Measurements from ENCODE around the gene GBF1.

DNA sequence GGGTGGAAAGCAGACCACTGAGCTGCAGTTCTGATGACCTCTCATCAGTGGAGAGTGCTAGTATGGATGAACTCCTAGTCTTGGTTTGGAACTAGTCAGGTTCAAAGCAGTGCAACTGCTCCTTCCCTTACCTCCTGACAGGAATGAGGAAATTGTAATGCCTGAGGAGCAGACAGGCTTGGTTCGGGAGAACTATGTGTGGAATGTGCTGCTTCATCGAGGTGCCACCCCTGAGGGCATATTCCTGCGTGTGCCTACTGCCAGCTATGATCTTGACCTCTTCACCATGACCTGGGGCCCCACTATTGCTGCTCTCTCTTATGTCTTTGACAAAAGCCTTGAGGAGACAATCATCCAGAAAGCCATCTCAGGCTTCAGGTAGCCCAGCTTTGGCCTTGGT is 122.7 kb downstream of the GBF1 start:
- TF ChIP-seq, protein P1, sequence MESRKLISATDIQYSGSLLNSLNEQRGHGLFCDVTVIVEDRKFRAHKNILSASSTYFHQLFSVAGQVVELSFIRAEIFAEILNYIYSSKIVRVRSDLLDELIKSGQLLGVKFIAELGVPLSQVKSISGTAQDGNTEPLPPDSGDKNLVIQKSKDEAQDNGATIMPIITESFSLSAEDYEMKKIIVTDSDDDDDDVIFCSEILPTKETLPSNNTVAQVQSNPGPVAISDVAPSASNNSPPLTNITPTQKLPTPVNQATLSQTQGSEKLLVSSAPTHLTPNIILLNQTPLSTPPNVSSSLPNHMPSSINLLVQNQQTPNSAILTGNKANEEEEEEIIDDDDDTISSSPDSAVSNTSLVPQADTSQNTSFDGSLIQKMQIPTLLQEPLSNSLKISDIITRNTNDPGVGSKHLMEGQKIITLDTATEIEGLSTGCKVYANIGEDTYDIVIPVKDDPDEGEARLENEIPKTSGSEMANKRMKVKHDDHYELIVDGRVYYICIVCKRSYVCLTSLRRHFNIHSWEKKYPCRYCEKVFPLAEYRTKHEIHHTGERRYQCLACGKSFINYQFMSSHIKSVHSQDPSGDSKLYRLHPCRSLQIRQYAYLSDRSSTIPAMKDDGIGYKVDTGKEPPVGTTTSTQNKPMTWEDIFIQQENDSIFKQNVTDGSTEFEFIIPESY (IDR thresholded peaks at IDR 0.05; ENCODE audit: borderline replicate concordance, low read depth), result no peak
- TF ChIP-seq CTCF (IDR thresholded peaks at IDR 0.05) (no peak), YY1 (IDR thresholded peaks at IDR 0.05; ENCODE audit: low read depth) (no peak), MXI1 (IDR thresholded peaks at IDR 0.05; ENCODE audit: low read depth, low read length) (no peak), POLR2AphosphoS5 (IDR thresholded peaks at IDR 0.05; ENCODE audit: low read depth, low read length) (no peak), GABPA (IDR thresholded peaks at IDR 0.05; ENCODE audit: low read depth) (no peak), RCOR1 (IDR thresholded peaks at IDR 0.05; ENCODE audit: low read length) (no peak), CHD2 (IDR thresholded peaks at IDR 0.05; ENCODE audit: low read length, partially characterized antibody) (no peak)
